Adrenal gland (tissue), 12 donors: ENCODE measurements around the gene MBP. TPM values are rescaled to one million over a fixed set of nuclear protein-coding genes. Genes with fewer than 3 reads are reported as not detected.

Experiments
- DNase-seq, 7 donors: peaks; one replicate each; pipeline ENCODE4 v3.0.0-alpha.2; 2019 to 2020
- H3K27ac ChIP-seq, 5 donors: fragments of 200-600 bp; sonication (generic) in 4 of 5; 1 replicate in 3 of 5; 2 replicates in 2 of 5; pipeline versions ENCODE4 v1.5.1 to v1.8.0; 2016 to 2020; ENCODE audit warnings: mild to moderate bottlenecking in 1 of 5
- H3K27me3 ChIP-seq: fragments of 200-600 bp; 2 replicates; pipeline ENCODE4 v1.8.0; 2021
- H3K36me3 ChIP-seq, 2 donors: fragments of 200-600 bp; replicated peaks in 1 of 2; 1 replicate in 1 of 2; 2 replicates in 1 of 2; pipeline versions ENCODE4 v1.5.1 to v1.8.0; 2018 to 2022
- H3K4me1 ChIP-seq, 2 donors: fragments of 200-600 bp; replicated peaks in 1 of 2; 1 replicate in 1 of 2; 2 replicates in 1 of 2; pipeline versions ENCODE4 v1.5.1 to v1.8.0; 2018 to 2021
- H3K4me3 ChIP-seq, 4 donors: fragments of 200-600 bp; sonication (generic) in 3 of 4; one replicate each; pipeline ENCODE4 v1.5.1; 2016 to 2018
- H3K9me3 ChIP-seq, 3 donors: fragments of 200-600 bp; sonication (generic) in 1 of 3; replicated peaks in 1 of 3; 1 replicate in 2 of 3; 2 replicates in 1 of 3; pipeline versions ENCODE4 v1.5.1 to v1.8.0; 2016 to 2021
- POLR2A ChIP-seq, 2 donors: fragments of 450-650 bp; IDR thresholded peaks; one replicate each; pipeline ENCODE4 v1.6.1; 2017; ENCODE audit warnings: antibody characterized with exemption in 2 of 2, mild to moderate bottlenecking in 2 of 2, moderate library complexity in 1 of 2
- WGBS, 4 donors: extraction: QIAGEN DNeasy Blood & Tissue Kit in 2 of 4; methylation state at CpG; one replicate each; pipeline versions ENCODE4 v1.1.5 to v1.1.7; 2013 to 2017; 5-methylcytosine and 5-hydroxymethylcytosine counted together
- intact Hi-C, 2 donors: fragments of 100-400 bp; cut with DNase I; formaldehyde crosslinking; loops; one replicate each; pipeline versions ENCODE4 v1.14.1 to v1.15.0; 2022 to 2023
- polyA plus RNA-seq, 3 donors: library from polyadenylated mRNA; stranded (reverse); fragments of 200-250 nt in 2 of 3; fragments of 350-450 nt in 1 of 3; fragmentation: Illumina TruSeq in 1 of 3; extraction: RNeasy Lipid Tissue Mini Kit (QIAGEN cat#74804) in 1 of 3; gene quantifications; one replicate each; pipeline ENCODE4 v1.2.3, GENCODE V29; 2013 to 2014
- total RNA-seq, 9 donors: library from RNA; depleted of rRNA in 4 of 9; stranded (reverse); fragments of >200 nt in 4 of 9; fragments of 120-200 nt in 1 of 9; fragmentation: NEBNext Ultra II Directional in 1 of 9; extraction: Animal tissue kit (Norgen Biotek cat#: 25700) in 1 of 9; gene quantifications; one replicate each; pipeline versions ENCODE4 v1.1.0 to v1.2.4, GENCODE V29; 2013 to 2023
- TF ChIP-seq, protein P1 (sequence below), 6 experiments: fragments of 450-650 bp in 4 of 6; fragments of 200-600 bp in 2 of 6; sonication (generic) in 1 of 6; IDR thresholded peaks; 1 replicate in 5 of 6; 2 replicates in 1 of 6; pipeline versions ENCODE4 v1.5.1 to v1.8.0; 2016 to 2021; ENCODE audit warnings: antibody characterized with exemption in 6 of 6, mild to moderate bottlenecking in 2 of 6, moderate library complexity in 1 of 6
- donor health status: healthy with polysubstance abuse.
- donor health status: Bipolar disorder and iron deficiency.
- donor health status: DM: yes; HTN: yes; CAD: no.
- donor health status: DM: no; HTN: no; CAD: no.
- donor health status: DM: no; HTN: no; CAD: no.
- donor health status: DM: yes; HTN: yes; CAD: no.

Gene MBP
- total and polyA plus RNA-seq, 12 donors: 1.8 to 23.7 (median 13.7) TPM

DNA sequence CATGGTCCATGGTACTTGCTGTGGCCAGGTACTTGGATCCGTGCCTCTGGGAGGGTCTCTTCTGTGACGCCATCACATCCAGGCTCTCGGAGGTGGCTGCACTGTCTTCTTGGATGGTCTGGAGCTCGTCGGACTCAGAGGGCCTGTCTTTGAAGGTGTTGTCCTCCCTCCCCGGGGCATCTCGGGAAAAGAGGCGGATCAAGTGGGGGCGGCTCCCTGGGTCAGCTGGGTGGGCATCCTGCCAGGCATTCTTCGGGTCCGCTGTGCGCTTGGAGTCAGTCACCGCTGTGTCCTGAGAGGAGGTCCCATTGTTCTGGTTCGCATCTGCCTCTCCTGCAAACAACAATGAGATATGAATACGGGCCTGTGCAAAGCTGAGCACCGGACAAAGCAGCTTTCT, 115.6 kb downstream of the MBP start:
- Histone ChIP-seq H3K36me3 (no peaks in the 10 kb centered on the region), H3K9me3 (no peaks in the 10 kb centered on the region), H3K27me3 (no peaks in the 10 kb centered on the region), H3K27ac (no peak overlapping the region), H3K4me3 (no peak overlapping the region), H3K4me1 (peaks cover 0 to 15% of the 10 kb centered on the region in 2 donors)
- TF ChIP-seq, protein P1, sequence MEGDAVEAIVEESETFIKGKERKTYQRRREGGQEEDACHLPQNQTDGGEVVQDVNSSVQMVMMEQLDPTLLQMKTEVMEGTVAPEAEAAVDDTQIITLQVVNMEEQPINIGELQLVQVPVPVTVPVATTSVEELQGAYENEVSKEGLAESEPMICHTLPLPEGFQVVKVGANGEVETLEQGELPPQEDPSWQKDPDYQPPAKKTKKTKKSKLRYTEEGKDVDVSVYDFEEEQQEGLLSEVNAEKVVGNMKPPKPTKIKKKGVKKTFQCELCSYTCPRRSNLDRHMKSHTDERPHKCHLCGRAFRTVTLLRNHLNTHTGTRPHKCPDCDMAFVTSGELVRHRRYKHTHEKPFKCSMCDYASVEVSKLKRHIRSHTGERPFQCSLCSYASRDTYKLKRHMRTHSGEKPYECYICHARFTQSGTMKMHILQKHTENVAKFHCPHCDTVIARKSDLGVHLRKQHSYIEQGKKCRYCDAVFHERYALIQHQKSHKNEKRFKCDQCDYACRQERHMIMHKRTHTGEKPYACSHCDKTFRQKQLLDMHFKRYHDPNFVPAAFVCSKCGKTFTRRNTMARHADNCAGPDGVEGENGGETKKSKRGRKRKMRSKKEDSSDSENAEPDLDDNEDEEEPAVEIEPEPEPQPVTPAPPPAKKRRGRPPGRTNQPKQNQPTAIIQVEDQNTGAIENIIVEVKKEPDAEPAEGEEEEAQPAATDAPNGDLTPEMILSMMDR (IDR thresholded peaks at IDR 0.05): no peak
- no peak for TF ChIP-seq POLR2A (IDR thresholded peaks at IDR 0.05)
- 85 to 89% (median 88%) methylated on average over 9 to 16 of the region's 16 CpGs for WGBS, 4 donors
- intact Hi-C loops: no loop called here
- DNase-seq: no peak

DNA sequence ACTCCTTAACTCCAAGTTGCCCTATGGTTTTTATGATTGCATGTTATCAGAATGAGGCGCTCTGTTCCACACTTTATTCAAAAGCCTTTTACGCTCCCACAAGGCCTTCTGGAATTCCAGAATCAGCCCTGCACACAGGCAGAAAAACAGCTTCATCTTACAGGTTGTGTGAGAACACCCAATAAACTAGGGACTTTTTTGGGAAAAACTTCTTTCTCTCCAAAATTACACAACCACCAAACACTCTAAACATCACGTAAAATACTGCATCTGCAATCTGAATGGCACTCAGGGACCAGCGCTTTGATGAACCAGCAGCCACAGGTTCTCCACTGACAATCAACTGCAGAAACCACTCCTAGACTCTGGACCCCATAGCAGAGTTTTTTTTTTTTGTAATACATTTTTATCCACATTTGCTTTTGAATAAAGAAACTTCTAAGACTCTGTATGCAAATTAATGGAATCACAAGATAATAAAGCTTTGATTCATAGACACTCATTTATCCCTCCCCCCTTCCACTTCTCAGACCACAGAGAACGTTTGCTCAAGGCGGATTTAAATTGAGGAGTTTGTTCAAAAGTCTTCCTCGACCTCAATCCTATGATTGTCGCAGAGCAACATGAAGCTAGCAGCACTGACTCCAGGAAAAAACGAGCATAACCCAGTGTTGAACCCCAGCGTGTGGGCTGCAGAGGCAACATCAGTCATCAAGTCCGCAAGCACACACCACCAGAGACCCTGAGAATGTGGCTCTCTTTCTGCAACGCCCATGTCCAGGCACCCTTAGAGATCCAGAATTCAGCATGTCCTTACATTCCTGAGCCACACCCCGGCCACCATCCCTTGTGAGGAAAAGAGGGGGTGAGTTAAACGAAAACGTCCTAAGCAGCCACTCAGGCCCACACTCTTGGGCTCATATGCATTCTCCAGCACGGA, 116.5 kb downstream of the MBP start:
- Histone ChIP-seq H3K4me3 (no peak overlapping the region), H3K36me3 (no peaks in the 10 kb centered on the region), H3K27me3 (no peaks in the 10 kb centered on the region), H3K9me3 (no peaks in the 10 kb centered on the region), H3K27ac (no peak overlapping the region), H3K4me1 (peaks cover 0 to 15% of the 10 kb centered on the region in 2 donors)
- WGBS, 4 donors: 67 to 84% (median 76%) methylated on average over 16 of the region's 16 CpGs
- intact Hi-C loops: no loop called here
- no peak for TF ChIP-seq POLR2A (IDR thresholded peaks at IDR 0.05)
- TF ChIP-seq, protein P1 (IDR thresholded peaks at IDR 0.05): no peak
- DNase-seq: no peak

DNA sequence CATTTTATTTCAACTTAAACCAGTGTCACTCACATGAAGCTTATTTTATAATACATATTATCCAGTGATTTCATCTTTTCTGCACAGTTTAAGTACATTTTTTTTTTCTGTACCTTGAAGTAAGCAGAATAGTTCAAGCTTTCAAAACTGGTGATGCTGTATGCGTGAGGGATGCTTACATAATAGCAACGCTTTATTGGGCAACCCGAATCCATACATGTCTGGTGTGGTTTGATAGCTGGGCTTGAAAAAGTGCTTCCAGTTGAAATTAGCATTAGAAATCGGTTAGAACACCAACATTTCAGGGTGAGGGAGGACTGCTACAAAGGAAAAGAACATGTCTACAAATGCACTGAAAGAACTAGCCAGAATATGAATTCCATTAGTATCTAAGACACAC, 117.4 kb downstream of the MBP start:
- peak in 2 of 7 donors; percentile 20 to 35 for DNase-seq
- H3K27me3 ChIP-seq: no peaks in the 10 kb centered on the region
- peaks cover 0 to 15% of the 10 kb centered on the region in 2 donors for H3K4me1 ChIP-seq
- no peak overlapping the region for H3K27ac ChIP-seq
- H3K36me3 ChIP-seq: no peaks in the 10 kb centered on the region
- WGBS, 4 donors: 64 to 75% (median 71%) methylated on average over 4 of the region's 4 CpGs
- TF ChIP-seq, protein P1 (IDR thresholded peaks at IDR 0.05): no peak
- TF ChIP-seq POLR2A (IDR thresholded peaks at IDR 0.05): no peak
- no peaks in the 10 kb centered on the region for H3K9me3 ChIP-seq
- intact Hi-C loops: no loop called here
- H3K4me3 ChIP-seq: no peak overlapping the region

DNA sequence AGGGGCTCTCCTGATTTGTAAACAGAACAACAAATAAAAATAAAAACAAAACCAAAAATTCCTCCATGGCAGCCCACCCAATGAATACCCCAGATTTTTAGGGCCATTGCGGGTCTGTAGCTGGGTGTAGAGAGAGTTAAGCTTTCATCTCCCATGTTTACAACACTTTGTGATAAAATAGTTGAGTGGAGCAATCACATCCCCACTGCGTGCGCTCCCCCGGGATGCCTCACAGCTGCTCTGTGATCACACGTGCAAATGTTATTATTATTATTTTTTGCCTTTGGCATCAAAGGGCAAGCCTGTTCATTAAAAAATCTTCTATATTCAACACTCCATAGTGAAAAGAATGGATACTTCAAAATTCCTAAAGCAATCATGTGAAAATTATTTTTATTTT, 118.0 kb downstream of the MBP start:
- Histone ChIP-seq H3K36me3 (no peaks in the 10 kb centered on the region), H3K4me1 (peaks cover 0 to 15% of the 10 kb centered on the region in 2 donors), H3K9me3 (no peaks in the 10 kb centered on the region), H3K27me3 (no peaks in the 10 kb centered on the region), H3K27ac (peak overlapping the region in 2 of 5 donors; percentile 78 to 83), H3K4me3 (no peak overlapping the region)
- no peak for DNase-seq
- intact Hi-C loops: no loop called here
- no peak for TF ChIP-seq POLR2A (IDR thresholded peaks at IDR 0.05)
- TF ChIP-seq, protein P1 (IDR thresholded peaks at IDR 0.05): no peak
- 84 to 86% (median 86%) methylated on average over 5 of the region's 5 CpGs for WGBS, 4 donors
